ENCODE results near the gene CDC14B.

- TF ChIP-seq POLR2AphosphoS5 (IDR thresholded peaks at IDR 0.05; ENCODE audit: low read depth, low read length) (no peak), TAF1 (IDR thresholded peaks at IDR 0.05; ENCODE audit: borderline replicate concordance, insufficient read depth, low read length) (no peak), SIN3A (IDR thresholded peaks at IDR 0.05; ENCODE audit: borderline replicate concordance, insufficient read depth, low read length) (no peak), REST (IDR thresholded peaks at IDR 0.05; ENCODE audit: insufficient read depth in 1 of 2, low read depth in 2 of 2, low read length in 2 of 2) (no peak), FOXP2 (optimal IDR thresholded peaks at IDR 0.05; ENCODE audit: borderline replicate concordance, extremely low read depth, extremely low read length, insufficient read depth) (no peak)
Measured at GRCh38 chr9:96651626-96652025, 32.0 kb upstream of the CDC14B start.
